K562 (cell line): ENCODE data around the gene AMBRA1. TPM values are rescaled to one million over a fixed set of nuclear protein-coding genes. Genes with fewer than 3 reads are reported as not detected.

Experiments used
- ATAC-seq: fragments of 200-7000 bp; cut with Tn5 transposase; 3 replicates; pipeline ENCODE4 v1.9.1; 2020; ENCODE audit warnings: moderate library complexity
- BruUV-seq: library from RNA; stranded (reverse); fragments of 400-500 nt; replicated peaks from 2 replicates; lab custom pipeline; 2021; lab: Mats Ljungman, UMichigan
- CTCF ChIA-PET: fragments of 300-600 bp; formaldehyde crosslinking; extraction: SDS; loops from one replicate; lab custom pipeline; 2021; ENCODE audit warnings: low intra/inter-chr PET ratio; lab: Yijun Ruan, JAX
- POLR2A ChIA-PET: fragments of 300-600, 350-650 bp; sonication (Branson Sonifier 250); formaldehyde crosslinking; extraction: SDS; loops from one replicate; lab custom pipeline; 2021; ENCODE audit warnings: antibody characterized with exemption, inconsistent platforms; lab: Yijun Ruan, JAX
- DNase-seq, 4 experiments: peaks; one replicate each; pipeline versions ENCODE4 v3.0.0 to v3.0.0-alpha.2; 2011 to 2018; ENCODE audit warnings: low spot score in 3 of 4, mixed read lengths in 3 of 4; ENCODE audit errors: extremely low read depth in 1 of 4
- FAIRE-seq: peaks from 2 replicates; lab custom pipeline; 2011; peaks lifted over from hg19 to GRCh38; lab: Jason Lieb, UNC
- H2AFZ ChIP-seq: 2 replicates; pipeline ENCODE4 v1.6.0; 2011; ENCODE audit warnings: low read depth, low read length, control low read depth, inconsistent platforms
- H3K27ac ChIP-seq: fragments of 200-600 bp; 3 replicates; pipeline ENCODE4 v1.8.0; 2011; ENCODE audit warnings: low read depth, mild to moderate bottlenecking, control low read depth, inconsistent platforms, low read length, moderate library complexity, mixed read lengths; ENCODE audit errors: extremely low read depth
- H3K27me3 ChIP-seq, 2 experiments: fragments of 300-600 bp in 1 of 2; 2 replicates in 1 of 2; 3 replicates in 1 of 2; pipeline versions ENCODE4 v1.6.0 to v1.8.0; 2011; ENCODE audit warnings: inconsistent platforms in 2 of 2, low read length in 2 of 2, mild to moderate bottlenecking in 1 of 2, mixed read lengths in 1 of 2, moderate library complexity in 1 of 2; ENCODE audit not compliant: control insufficient read depth in 2 of 2, insufficient read depth in 2 of 2
- H3K36me3 ChIP-seq: fragments of 300-600 bp; 3 replicates; pipeline ENCODE4 v1.8.0; 2011; ENCODE audit warnings: mild to moderate bottlenecking, low read length, inconsistent platforms; ENCODE audit not compliant: control insufficient read depth, insufficient read depth
- H3K4me1 ChIP-seq, 2 experiments: fragments of 200-600 bp in 1 of 2; replicated peaks in 1 of 2; 2 replicates in 1 of 2; 3 replicates in 1 of 2; pipeline versions ENCODE4 v1.5.1 to v1.8.0; 2011; ENCODE audit warnings: inconsistent platforms in 2 of 2, low read length in 2 of 2, mild to moderate bottlenecking in 1 of 2, mixed read lengths in 1 of 2, moderate library complexity in 1 of 2; ENCODE audit not compliant: control insufficient read depth in 2 of 2, insufficient read depth in 2 of 2
- H3K4me2 ChIP-seq: 2 replicates; pipeline ENCODE4 v1.6.1; 2011; ENCODE audit warnings: low read length, control low read depth, inconsistent platforms, mixed read lengths; ENCODE audit not compliant: insufficient read depth
- H3K4me3 ChIP-seq: fragments of 200-600 bp; sonication (generic), shearing (Covaris generic); 2 replicates; pipeline ENCODE4 v1.5.1; 2016; ENCODE audit warnings: control low read depth, inconsistent platforms
- H3K79me2 ChIP-seq: fragments of 200-600 bp; 3 replicates; pipeline ENCODE4 v1.8.0; 2011; ENCODE audit warnings: low read length, inconsistent platforms; ENCODE audit not compliant: control insufficient read depth, insufficient read depth
- H3K9ac ChIP-seq, 2 experiments: 2 replicates each; pipeline versions ENCODE4 v1.6.0 to v1.6.1; 2011; ENCODE audit warnings: low read depth in 2 of 2, low read length in 2 of 2, control low read depth in 1 of 2, inconsistent platforms in 1 of 2, mild to moderate bottlenecking in 1 of 2, mixed read lengths in 1 of 2; ENCODE audit not compliant: insufficient read depth in 1 of 2
- H3K9me1 ChIP-seq: one replicate; pipeline ENCODE4 v1.6.0; 2011; ENCODE audit warnings: inconsistent platforms, mild to moderate bottlenecking, low read length, moderate library complexity; ENCODE audit not compliant: control insufficient read depth, insufficient read depth
- H3K9me3 ChIP-seq: replicated peaks from 2 replicates; pipeline ENCODE4 v1.5.1; 2011; ENCODE audit warnings: low read depth, low read length, inconsistent platforms; ENCODE audit not compliant: control insufficient read depth, insufficient read depth
- H4K20me1 ChIP-seq: replicated peaks from 2 replicates; pipeline ENCODE4 v1.6.1; 2011; ENCODE audit warnings: low read length, inconsistent platforms, mixed read lengths; ENCODE audit not compliant: control insufficient read depth, insufficient read depth
- CLOCK ChIP-seq: fragments of 250-450 bp; sonication (Bioruptor Pico); IDR thresholded peaks from 2 replicates; pipeline ENCODE4 v1.4.0; 2020; ENCODE audit warnings: mild to moderate bottlenecking, moderate library complexity, borderline replicate concordance
- CREB1 ChIP-seq, 2 experiments: sonication (generic) in 1 of 2; formaldehyde crosslinking in 1 of 2; IDR thresholded peaks; 2 replicates each; pipeline versions ENCODE4 v1.6.1 to v1.8.0; 2012 to 2022; ENCODE audit warnings: inconsistent platforms in 1 of 2, mild to moderate bottlenecking in 1 of 2, missing genetic modification reagents in 1 of 2, moderate library complexity in 1 of 2
- FIP1L1 ChIP-seq: fragments of 200-400 bp; formaldehyde crosslinking; IDR thresholded peaks from 2 replicates; pipeline ENCODE4 v1.6.1; 2018; ENCODE audit warnings: mild to moderate bottlenecking, low read depth, low read length; ENCODE audit not compliant: poor library complexity, severe bottlenecking
- GABPA ChIP-seq: fragments of 200-800 bp; sonication (Bioruptor generic); conservative IDR thresholded peaks from 2 replicates; pipeline ENCODE4 v1.6.1; 2016; ENCODE audit warnings: low read depth, missing genetic modification characterization, missing compliant biosample characterization
- NR2C1 ChIP-seq, 2 experiments: fragments of 450-650 bp; IDR thresholded peaks; 2 replicates each; pipeline ENCODE4 v1.6.1; 2017; ENCODE audit warnings: mild to moderate bottlenecking in 2 of 2, antibody characterized with exemption in 1 of 2, inconsistent platforms in 1 of 2, missing compliant biosample characterization in 1 of 2, missing genetic modification characterization in 1 of 2
- NR2C2 ChIP-seq, 2 experiments: fragments of 200-800 bp in 1 of 2; sonication (Bioruptor generic) in 1 of 2; sonication (generic) in 1 of 2; formaldehyde crosslinking in 1 of 2; IDR thresholded peaks; 2 replicates each; pipeline versions ENCODE4 v1.6.1 to v1.8.0; 2016 to 2022; ENCODE audit warnings: mild to moderate bottlenecking in 1 of 2, missing compliant biosample characterization in 1 of 2, missing genetic modification characterization in 1 of 2, missing genetic modification reagents in 1 of 2
- POLR2A ChIP-seq: fragments of 450-650 bp; conservative IDR thresholded peaks from 2 replicates; pipeline ENCODE4 v1.6.1; 2016
- SP1 ChIP-seq: sonication (generic); formaldehyde crosslinking; IDR thresholded peaks from 2 replicates; pipeline ENCODE4 v1.8.1; 2022; ENCODE audit warnings: mild to moderate bottlenecking, missing genetic modification reagents
- TFAP4 ChIP-seq: sonication (generic); formaldehyde crosslinking; IDR thresholded peaks from 2 replicates; pipeline ENCODE4 v1.8.0; 2022; ENCODE audit warnings: missing genetic modification reagents, mild to moderate bottlenecking, moderate library complexity, borderline replicate concordance
- VEZF1 ChIP-seq: fragments of 200-800 bp; sonication (Bioruptor generic); IDR thresholded peaks from 2 replicates; pipeline ENCODE4 v1.6.1; 2017; ENCODE audit warnings: missing genetic modification characterization, missing compliant biosample characterization
- ZNF146 ChIP-seq: IDR thresholded peaks from one replicate; pipeline ENCODE4 v1.6.1; 2018; ENCODE audit warnings: missing compliant biosample characterization; ENCODE audit not compliant: unreplicated experiment
- ZNF740 ChIP-seq, 3 experiments: fragments of 200-800 bp in 1 of 3; sonication (Bioruptor generic) in 1 of 3; sonication (generic) in 1 of 3; formaldehyde crosslinking in 1 of 3; IDR thresholded peaks; 2 replicates each; pipeline versions ENCODE4 v1.6.1 to v1.8.0; 2016 to 2022; ENCODE audit warnings: mild to moderate bottlenecking in 2 of 3, missing compliant biosample characterization in 2 of 3, missing genetic modification characterization in 2 of 3, missing genetic modification reagents in 1 of 3
- WGBS: fragments of 100-300 bp; shearing (Covaris generic); methylation state at CpG from one replicate; pipeline ENCODE4 v1.1.6; 2016; ENCODE audit warnings: low coverage, mixed read lengths; ENCODE audit not compliant: insufficient coverage; ENCODE audit errors: missing lambda C conversion rate; 5-methylcytosine and 5-hydroxymethylcytosine counted together
- in situ Hi-C: fragments of 300-500 bp; cut with MboI; formaldehyde crosslinking; loops from 4 replicates; pipeline ENCODE4 v1.15.0; 2018; ENCODE audit warnings: inconsistent platforms, mixed read lengths
- intact Hi-C: fragments of 100-400 bp; cut with micrococcal nuclease; formaldehyde crosslinking; loops from 2 replicates; pipeline ENCODE4 v1.14.2; 2022
- polyA plus RNA-seq, 8 experiments: library from polyadenylated mRNA; depleted of rRNA in 4 of 8; stranded (reverse) in 5 of 8; unstranded in 3 of 8; fragments of >200 nt; fragmentation: Nextera tagmentation in 2 of 8; fragmentation: Illumina TruSeq in 1 of 8; extraction: Ambion mirVana in 2 of 8; extraction: Trizol in 1 of 8; gene quantifications; 2 replicates each; pipeline versions ENCODE4 v1.2.1 to v1.2.3, GENCODE V29; 2011 to 2014; ENCODE audit warnings: inconsistent platforms in 1 of 8, missing spikeins in 1 of 8
- total RNA-seq, 7 experiments: library from RNA; depleted of rRNA in 6 of 7; stranded (reverse); fragments of >200 nt in 6 of 7; fragmentation: Illumina TruSeq in 2 of 7; extraction: Trizol in 2 of 7; gene quantifications; 2 replicates each; pipeline versions ENCODE4 v1.2.1 to v1.2.3, GENCODE V29; 2011 to 2021; ENCODE audit warnings: low replicate concordance in 1 of 7

AMBRA1 gene
- total and polyA plus RNA-seq, 9 of the 15 experiments (the other 6 are each of a cell fraction or from before 2014, with no cell fraction given): 0.15 to 24.5 (median 13.0) TPM

GRCh38 chr11:46378811-46379481 lies 214.9 kb downstream of the AMBRA1 start:
- in situ Hi-C loops: no loop called here
- H3K4me2 ChIP-seq: peak overlapping the region; percentile 33; the same call in 1 of the 2 replicates
- peaks cover 7% of the 10 kb centered on the region for H3K9me1 ChIP-seq
- H2AFZ ChIP-seq: no peak overlapping the region
- H3K79me2 ChIP-seq: peaks cover 16% of the 10 kb centered on the region
- H3K36me3 ChIP-seq: peaks cover 64% of the 10 kb centered on the region; the same call in 2 of the 3 replicates
- WGBS: 90% methylated on average over 14 of the region's 20 CpGs
- intact Hi-C loops: no loop called here
- peak overlapping the region; percentile 96; the same call in 1 of the 3 replicates for H3K27ac ChIP-seq
- ChIA-PET CTCF (no interaction called here), POLR2A (interaction anchor here (0.7 to 2.3 kb wide), 3 partner anchors 13 to 27 kb away, joined by 4 to 10 read pairs (median 7); partner anchors contain the start of gene CHRM4)
- H4K20me1 ChIP-seq: no peaks in the 10 kb centered on the region; the same call in 1 of the 2 replicates
- peak; percentile 58 for FAIRE-seq
- H3K27me3 ChIP-seq: no peaks in the 10 kb centered on the region
- ATAC-seq: no peak
- H3K4me1 ChIP-seq: peaks cover 25 to 57% of the 10 kb centered on the region in 2 experiments
- peak in 2 of 4 experiments; percentile 30 to 40 for DNase-seq
- no TSS peak for BruUV-seq
- no peak overlapping the region for H3K4me3 ChIP-seq
- H3K9ac ChIP-seq: peak overlapping the region; percentile 26 to 88; a peak in 3 of 4 replicates
- H3K9me3 ChIP-seq: no peaks in the 10 kb centered on the region
- TF ChIP-seq NR2C1 (IDR thresholded peaks at IDR 0.05): no peak
- TF ChIP-seq NR2C1 (tag; IDR thresholded peaks at IDR 0.05): peak; percentile 56
- peak; percentile 41; the same call in 1 of the 2 replicates for TF ChIP-seq VEZF1 (CRISPR knock-in tag)
- TF ChIP-seq GABPA (tag): 0 out of 2 replicates have a peak, but pooled peaks have one; percentile 15
- 0 out of 2 replicates have a peak, but pooled peaks have one; percentile 20 for TF ChIP-seq TFAP4
- peak; percentile 32; the same call in 1 of the 2 replicates for TF ChIP-seq ZNF740 (CRISPR knock-in tag; IDR thresholded peaks at IDR 0.05)
- TF ChIP-seq ZNF740 (tag; IDR thresholded peaks at IDR 0.05): no peak
- no peak for TF ChIP-seq ZNF146 (CRISPR knock-in tag)
- 0 out of 2 replicates have a peak, but pooled peaks have one; percentile 26 for TF ChIP-seq POLR2A
- peak; percentile 1 for TF ChIP-seq FIP1L1
- 0 out of 2 replicates have a peak, but pooled peaks have one; percentile 23 for TF ChIP-seq SP1 (CRISPR knock-in tag)
- TF ChIP-seq CLOCK: no peak
- no peak for TF ChIP-seq NR2C2 (CRISPR knock-in tag; IDR thresholded peaks at IDR 0.05)
- TF ChIP-seq NR2C2 (tag; IDR thresholded peaks at IDR 0.05): peak; percentile 55
- TF ChIP-seq CREB1 (IDR thresholded peaks at IDR 0.05): no peak
- TF ChIP-seq CREB1 (CRISPR knock-in tag; IDR thresholded peaks at IDR 0.05): no peak
